GM18870 (cell line): ENCODE data around the gene ZFAND5.

Experiments used
- ATAC-seq: cut with Tn5 transposase; IDR thresholded peaks from one replicate; pipeline ENCODE4 v1.9.1; 2021; ENCODE audit warnings: moderate library complexity; ENCODE audit not compliant: unreplicated experiment

Gene ZFAND5

GRCh38 chr9:72363236-72363635 is 1.8 kb downstream of the ZFAND5 start:
- no peak for ATAC-seq

GRCh38 chr9:72362680-72363139 is 2.3 kb downstream of the ZFAND5 start:
- peak; percentile 42 for ATAC-seq

GRCh38 chr9:72362118-72362531 is 2.9 kb downstream of the ZFAND5 start:
- no peak for ATAC-seq

GRCh38 chr9:72361217-72361616 is 3.8 kb downstream of the ZFAND5 start:
- no peak for ATAC-seq

- ATAC-seq = no peak
These were observed 4.7 kb downstream of the ZFAND5 start for GRCh38 chr9:72360324-72360723.

- ATAC-seq = no peak
These were observed 8.9 kb downstream of the ZFAND5 start for GRCh38 chr9:72356041-72356582.

- ATAC-seq = no peak
These were observed 9.9 kb downstream of the ZFAND5 start for GRCh38 chr9:72355153-72355552.

- ATAC-seq = no peak
These were observed 10.3 kb downstream of the ZFAND5 start for GRCh38 chr9:72354704-72355103.

- ATAC-seq = no peak
These were observed 11.4 kb downstream of the ZFAND5 start for GRCh38 chr9:72353455-72354116.

GRCh38 chr9:72352911-72353388 is 12.1 kb downstream of the ZFAND5 start:
- no peak for ATAC-seq

- ATAC-seq = no peak
These were observed 13.2 kb downstream of the ZFAND5 start for GRCh38 chr9:72351538-72352453.

GRCh38 chr9:72349911-72350310 is 15.1 kb downstream of the ZFAND5 start:
- ATAC-seq = no peak

- no peak for ATAC-seq
These were observed 15.8 kb downstream of the ZFAND5 start for GRCh38 chr9:72349240-72349639.

- ATAC-seq = no peak
These were observed 18.7 kb downstream of the ZFAND5 start for GRCh38 chr9:72346333-72346732.

- no peak for ATAC-seq
These were observed 26.4 kb downstream of the ZFAND5 start for GRCh38 chr9:72338631-72339030.

- ATAC-seq = no peak
These were observed 27.7 kb downstream of the ZFAND5 start for GRCh38 chr9:72337286-72337685.

- ATAC-seq = no peak
These were observed 30.2 kb downstream of the ZFAND5 start for GRCh38 chr9:72334658-72335337.

GRCh38 chr9:72333709-72334108 is 31.3 kb downstream of the ZFAND5 start:
- ATAC-seq = no peak

- no peak for ATAC-seq
These were observed 31.8 kb downstream of the ZFAND5 start for GRCh38 chr9:72333197-72333596.

- ATAC-seq = no peak
These were observed 32.7 kb downstream of the ZFAND5 start for GRCh38 chr9:72332351-72332750.

- ATAC-seq = peak; percentile 61
These were observed 37.4 kb downstream of the ZFAND5 start for GRCh38 chr9:72327631-72328030.
